GM10847 (cell line): ENCODE data around the gene CGNL1.

ENCODE experiments used
- POLR2A ChIP-seq: IDR thresholded peaks from 2 replicates; pipeline ENCODE4 v1.6.1; 2011; ENCODE audit not compliant: insufficient read length; ENCODE audit errors: extremely low read depth

The CGNL1 gene

GRCh38 chr15:57596301-57596855, 220.1 kb downstream of the CGNL1 start:
- TF ChIP-seq POLR2A, result no peak

DNA sequence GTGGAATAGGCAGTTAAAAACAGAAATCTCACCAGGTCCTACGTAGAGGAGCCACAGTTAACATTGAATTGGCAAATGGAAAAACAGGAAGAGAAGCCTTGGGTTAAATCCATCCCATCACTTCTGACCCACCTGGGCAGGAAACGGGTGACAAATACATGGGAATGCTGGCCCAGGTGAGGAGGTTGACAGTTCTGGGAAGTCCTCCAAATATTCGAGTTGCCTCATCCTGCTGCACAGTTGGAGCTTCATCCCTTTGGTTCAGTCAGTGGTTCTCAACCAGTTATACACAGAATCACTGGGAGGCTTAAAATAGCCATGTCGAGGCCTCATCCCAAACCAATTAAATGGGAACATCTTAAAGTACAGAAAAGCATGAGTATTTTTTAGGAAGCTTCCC, 220.7 kb downstream of the CGNL1 start:
- no peak for TF ChIP-seq POLR2A

DNA sequence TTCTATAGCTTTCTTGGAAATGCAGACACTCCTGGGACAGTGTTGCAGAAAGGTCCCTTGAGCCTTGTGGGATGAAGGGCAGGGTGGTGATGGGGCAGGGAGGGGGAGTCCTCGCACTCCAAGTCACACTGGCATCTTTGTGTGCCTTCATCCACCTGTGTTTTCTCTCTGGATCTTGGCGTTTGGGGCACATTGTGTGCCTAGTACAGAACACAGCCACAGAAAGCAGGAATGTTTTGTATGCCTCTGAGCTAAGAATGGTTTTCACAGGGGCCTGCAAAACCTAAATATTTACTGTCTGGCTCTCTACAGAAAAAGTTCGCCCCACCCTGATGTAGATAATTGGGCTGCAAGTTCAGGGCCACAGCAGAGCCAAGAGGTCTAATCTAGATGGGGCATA, 221.1 kb downstream of the CGNL1 start:
- TF ChIP-seq POLR2A, result no peak

DNA sequence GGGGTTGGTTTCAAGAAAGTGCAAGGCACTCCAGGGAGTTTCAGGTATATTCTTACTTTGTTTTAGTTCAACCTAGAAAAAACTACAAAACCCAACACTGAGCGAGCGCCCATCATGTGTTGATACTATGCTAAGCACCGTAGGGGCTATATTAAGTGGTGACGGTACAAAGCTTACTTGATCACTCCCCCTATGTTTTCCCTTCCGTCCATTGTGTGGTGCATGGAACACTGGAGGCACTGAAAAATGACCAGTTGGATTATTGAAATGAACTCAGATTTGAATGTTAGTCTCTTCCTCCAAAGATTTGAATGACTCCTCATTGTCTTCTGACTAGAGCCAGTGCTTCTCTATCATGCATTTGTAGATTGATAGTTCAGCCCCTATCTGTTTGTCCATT, 222.0 kb downstream of the CGNL1 start:
- no peak for TF ChIP-seq POLR2A

GRCh38 chr15:57599296-57599810, 223.0 kb downstream of the CGNL1 start:
- TF ChIP-seq POLR2A, result no peak

DNA sequence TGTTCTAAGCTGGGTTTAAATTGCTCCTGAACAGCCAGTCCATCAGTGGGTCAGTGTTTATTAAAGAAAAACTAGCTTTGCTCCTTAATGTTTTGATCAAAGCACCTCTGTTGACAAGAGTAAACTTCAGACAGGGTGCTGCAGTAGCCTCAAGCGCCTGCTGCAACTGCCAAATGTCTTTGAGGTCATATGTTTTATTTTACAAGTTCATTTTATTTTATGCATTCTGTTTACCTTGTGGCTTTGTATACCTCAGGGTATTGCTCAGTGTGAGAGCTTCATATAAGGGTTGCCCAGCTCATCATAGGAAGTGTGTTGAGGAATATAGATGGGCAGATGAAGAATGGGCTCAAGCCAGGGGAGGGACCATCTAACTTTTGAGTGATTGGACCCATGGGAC, 223.9 kb downstream of the CGNL1 start:
- TF ChIP-seq POLR2A, result no peak
